NCI-H2196 (cell line): ENCODE results near the gene CNNM3.
"Not testable (repeated sequence)": the region's sequence is repeated elsewhere in the genome, so short reads cannot be mapped to it uniquely, and the experiment has no call there.

Experiments
- DNase-seq: peaks from one replicate; lab custom pipeline; 2025; ENCODE audit not compliant: unreplicated experiment; lab: John Stamatoyannopoulos, UW

CNNM3 gene

DNA sequence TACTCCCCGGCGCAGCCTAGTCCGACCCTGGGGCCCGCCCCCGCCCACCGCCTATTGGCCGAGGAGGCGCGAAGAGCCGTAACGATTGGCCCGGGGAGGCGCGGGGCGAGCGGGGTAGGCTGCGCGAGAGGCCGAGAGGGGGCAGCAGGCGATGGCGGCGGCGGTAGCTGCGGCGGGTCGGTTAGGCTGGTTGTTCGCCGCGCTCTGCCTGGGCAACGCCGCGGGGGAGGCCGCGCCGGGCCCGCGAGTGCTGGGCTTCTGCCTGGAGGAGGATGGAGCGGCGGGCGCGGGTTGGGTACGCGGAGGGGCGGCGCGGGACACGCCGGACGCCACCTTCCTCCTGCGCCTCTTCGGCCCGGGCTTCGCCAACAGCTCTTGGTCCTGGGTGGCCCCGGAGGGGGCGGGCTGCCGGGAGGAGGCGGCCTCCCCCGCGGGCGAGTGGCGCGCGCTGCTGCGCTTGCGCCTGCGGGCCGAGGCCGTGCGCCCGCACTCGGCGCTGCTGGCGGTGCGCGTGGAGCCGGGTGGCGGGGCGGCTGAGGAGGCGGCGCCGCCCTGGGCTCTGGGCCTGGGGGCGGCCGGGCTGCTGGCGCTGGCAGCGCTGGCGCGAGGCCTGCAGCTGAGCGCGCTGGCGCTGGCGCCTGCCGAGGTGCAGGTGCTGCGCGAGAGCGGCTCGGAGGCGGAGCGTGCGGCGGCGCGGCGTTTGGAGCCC, at the start of gene CNNM3:
Gene CNNM3 (plus strand): TSS at position 142 of the 709 bp plus-strand sequence. CDS start 10 bp downstream, at position 152.
- DNase-seq: peak; percentile 94

GRCh38 chr2:96767135-96767871, 48.8 kb upstream of the CNNM3 start:
- DNase-seq: no peak

- no peak for DNase-seq
These were observed 47.9 kb upstream of the CNNM3 start for GRCh38 chr2:96768083-96768561.

DNA sequence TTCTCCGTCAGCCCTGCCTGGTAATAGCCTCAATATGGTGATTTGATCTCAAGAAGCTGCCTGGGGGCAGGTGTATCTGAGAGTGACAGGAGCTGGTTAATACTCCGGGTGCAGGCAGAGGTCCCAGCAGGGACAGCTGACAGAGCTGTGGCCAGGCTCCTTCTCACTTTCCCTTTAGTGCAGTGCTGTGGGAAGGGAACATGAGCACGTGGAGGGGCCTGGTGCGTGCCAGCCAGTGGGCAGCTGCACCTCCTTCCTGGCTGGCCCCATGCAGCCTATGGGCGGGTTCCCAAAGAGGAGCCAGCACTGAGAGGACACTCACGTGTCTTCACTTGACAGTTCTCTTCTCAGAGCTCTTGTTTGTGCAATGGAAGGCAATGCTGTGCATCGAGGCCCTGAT, 46.3 kb upstream of the CNNM3 start:
- DNase-seq: peak; percentile 70

- no peak for DNase-seq
These were observed 45.4 kb upstream of the CNNM3 start for GRCh38 chr2:96770442-96771202.

GRCh38 chr2:96771796-96772618, 44.1 kb upstream of the CNNM3 start:
- peak; percentile 25 for DNase-seq

DNA sequence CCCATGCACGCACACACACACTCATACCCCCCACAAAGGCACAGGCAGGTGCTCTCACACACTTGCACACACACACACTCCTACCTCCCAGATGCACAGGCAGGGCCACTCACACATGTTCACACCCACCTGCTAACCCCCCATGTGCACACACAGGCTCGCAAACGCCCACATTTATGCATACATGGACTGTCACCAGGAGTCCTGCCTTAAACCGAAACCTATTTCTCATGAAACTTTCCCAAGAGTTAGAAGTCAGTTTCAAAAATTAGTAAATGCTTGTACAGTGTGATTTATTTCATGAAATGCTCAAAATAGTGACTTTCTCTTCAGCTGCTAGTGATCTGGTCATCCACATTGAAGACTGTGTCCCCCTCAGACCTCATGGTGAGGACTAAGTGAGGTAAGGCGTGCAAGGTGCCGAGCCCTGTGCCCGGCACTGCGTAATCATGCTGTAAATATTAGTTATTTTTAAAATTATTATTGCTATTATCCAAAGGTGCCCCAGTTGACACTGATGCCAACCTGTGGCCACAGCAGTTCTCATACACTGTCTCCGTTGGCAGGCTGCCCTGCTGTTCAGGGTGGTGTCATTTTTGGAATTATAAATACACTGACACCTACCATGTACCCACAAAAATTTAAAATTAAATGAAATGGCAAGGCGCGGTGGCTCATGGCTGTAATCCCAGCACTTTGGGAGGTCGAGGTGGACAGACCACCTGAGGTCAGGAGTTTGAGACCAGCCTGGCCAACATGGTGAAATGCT, 43.0 kb upstream of the CNNM3 start:
- no peak for DNase-seq

DNA sequence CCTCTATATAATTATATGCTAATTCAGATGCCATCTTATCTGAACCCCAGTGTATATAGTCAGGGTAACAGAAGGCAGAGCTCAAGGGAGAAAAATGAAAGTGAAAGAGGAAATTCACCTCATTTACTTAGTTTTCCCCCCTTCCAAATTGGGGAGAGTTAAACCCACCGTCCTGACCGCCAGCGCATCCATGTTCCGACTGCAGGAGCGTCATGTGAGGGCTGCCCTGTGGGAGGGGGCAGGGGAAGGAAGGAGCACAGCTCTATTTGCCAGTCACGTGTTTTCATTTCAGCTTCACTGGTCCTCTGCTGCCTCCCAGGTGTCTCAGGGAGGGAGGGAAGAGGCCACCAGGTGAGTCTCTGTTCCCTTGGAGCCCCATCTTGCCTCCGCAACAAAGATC, 42.1 kb upstream of the CNNM3 start:
- DNase-seq: peak; percentile 78

GRCh38 chr2:96775160-96775559, 40.9 kb upstream of the CNNM3 start:
- DNase-seq: no peak

DNA sequence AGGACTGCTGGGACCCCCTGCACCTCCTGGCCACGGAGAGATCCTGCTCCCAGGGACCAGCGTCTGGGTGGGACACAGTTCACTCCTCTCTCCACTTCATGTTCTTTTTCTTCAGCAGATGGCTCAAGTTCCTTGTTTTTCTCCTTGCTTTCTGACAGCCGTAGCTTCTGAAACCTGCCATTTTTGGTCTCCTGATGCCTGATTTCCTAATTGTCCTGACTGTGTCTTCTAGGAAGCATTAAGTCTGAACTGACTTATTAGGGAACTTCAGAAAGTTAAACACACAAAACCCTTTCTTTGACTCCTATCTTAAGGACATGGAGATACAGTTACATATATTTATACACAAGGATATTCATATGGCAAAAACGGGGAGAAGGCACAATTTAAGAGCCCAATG, 32.7 kb upstream of the CNNM3 start:
- no peak for DNase-seq

GRCh38 chr2:96787411-96787810, 28.7 kb upstream of the CNNM3 start:
- DNase-seq: no peak

DNA sequence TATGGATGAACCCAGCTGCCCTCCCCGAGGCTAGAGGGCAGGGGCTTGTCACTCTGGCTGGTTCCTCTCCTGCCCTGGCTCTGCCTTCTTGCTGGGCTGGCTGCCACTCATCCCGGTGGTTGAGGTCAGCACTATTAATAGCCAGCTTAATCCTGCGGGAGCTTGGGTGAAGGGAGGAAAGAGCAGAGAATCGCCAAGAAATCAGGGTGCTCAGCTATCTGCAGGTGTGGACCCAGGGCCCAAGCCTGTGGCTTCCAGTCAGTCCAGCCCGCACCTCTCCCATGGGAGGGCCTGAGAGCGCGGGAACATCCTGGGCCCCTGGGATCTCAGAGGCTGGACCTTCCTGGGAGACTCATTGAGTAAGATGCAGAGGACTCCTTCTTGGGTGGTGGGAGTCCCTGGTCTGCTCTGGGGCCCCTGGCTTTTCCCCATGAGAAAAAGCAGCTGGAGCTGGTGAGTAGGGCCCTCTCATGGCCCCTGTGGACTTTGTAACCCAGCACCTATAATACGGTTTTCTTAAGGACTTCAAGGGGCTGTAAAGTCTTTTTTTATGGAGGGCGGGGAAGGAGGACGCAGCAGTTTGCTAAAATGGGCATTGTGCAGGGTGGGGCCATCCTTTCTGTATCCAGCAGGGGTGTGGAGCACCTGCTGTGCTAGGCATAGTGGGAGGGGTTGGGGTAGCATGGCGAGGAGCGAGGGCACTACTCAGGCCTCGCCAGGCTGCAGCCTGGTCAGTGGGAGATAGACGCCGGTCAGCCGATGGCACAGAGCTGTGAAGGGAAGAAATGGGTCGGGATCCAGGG, 27.4 kb upstream of the CNNM3 start:
- no peak for DNase-seq

DNA sequence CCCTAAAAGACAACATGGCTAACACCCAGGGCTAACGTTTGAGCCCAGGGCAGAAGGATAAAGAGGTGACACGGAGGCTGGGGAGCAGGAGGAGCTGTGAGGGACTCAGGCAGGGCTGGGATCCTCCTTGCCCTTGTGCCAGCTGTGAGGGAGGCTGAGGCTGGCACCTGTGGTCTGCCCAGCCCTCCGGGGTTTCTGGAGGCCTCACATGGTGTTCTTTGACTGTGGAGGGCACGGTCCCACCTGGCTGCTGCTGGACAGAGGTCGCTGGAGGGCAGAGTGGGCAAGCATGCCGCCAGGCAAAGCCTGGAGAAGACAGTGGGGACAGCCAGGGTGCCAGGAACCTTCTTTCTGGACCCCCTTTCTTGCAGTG, 26.8 kb upstream of the CNNM3 start:
- DNase-seq: no peak

DNA sequence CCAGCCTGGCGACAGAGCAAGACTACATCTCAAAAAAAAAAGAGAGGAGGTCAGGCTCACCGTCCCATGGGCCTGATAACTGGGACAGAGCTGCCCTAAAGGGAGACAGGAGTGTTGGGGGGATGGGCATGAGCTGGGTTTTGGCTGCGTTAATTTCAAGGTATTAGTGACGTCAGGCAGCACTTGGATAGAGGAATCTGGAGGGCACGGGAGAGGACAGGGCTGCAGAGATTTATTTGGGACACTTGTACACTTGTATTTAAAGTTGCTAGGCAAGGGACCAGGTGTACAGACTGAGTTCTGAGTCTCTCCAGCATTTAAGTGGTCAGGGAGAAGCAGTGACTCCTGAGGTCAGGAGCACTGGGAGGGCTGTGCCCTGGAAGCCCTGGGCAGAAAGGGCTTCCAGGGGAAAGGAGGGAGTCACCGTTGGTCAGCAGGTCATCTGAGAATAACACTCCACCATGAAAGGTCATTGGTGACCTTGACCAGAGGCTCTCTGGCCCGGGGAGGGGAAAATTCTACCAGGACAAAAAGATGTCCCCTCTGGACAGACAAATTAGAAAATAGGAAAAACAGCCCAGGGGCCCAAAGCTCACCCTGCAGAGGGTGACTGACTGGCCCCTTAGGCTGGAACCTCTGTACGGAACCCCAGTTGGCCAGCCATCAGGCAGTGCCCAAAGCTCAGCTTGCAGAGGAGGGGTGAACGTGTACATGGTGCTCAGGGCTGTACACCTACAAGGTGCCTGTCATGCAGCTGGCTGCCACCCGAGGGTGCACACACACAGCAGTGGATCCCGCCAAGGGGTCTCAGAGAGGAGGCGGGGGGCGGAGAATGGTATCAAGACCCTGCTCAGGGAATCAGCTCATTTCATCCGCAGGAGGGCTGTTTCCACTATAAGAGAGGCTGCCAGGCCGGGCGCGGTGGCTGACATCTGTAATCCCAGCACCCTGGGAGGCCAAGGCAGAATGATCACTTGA, 23.0 kb upstream of the CNNM3 start:
- no peak for DNase-seq

DNA sequence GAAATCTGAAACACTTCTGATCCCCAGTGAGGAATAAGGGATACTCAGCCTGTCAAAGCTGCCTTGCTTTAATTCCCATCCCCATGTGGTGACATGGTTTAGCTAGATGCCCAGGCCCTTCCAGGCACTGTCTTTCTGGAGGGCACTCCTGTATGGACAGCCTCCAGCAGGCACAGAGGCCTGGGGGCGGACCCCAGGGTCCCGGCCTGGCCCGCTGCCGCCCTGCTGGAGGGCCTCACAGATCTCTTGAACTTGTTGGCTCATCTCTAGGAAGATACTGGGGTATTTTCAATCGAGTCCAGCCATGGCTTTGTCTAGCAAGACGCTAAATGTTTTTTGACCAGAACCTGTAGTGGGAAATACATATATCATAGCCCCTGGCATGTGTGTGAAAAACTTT, 21.0 kb upstream of the CNNM3 start:
- DNase-seq: no peak

- not testable (repeated sequence) for DNase-seq
These were observed 19.6 kb upstream of the CNNM3 start for GRCh38 chr2:96796497-96796896.

DNA sequence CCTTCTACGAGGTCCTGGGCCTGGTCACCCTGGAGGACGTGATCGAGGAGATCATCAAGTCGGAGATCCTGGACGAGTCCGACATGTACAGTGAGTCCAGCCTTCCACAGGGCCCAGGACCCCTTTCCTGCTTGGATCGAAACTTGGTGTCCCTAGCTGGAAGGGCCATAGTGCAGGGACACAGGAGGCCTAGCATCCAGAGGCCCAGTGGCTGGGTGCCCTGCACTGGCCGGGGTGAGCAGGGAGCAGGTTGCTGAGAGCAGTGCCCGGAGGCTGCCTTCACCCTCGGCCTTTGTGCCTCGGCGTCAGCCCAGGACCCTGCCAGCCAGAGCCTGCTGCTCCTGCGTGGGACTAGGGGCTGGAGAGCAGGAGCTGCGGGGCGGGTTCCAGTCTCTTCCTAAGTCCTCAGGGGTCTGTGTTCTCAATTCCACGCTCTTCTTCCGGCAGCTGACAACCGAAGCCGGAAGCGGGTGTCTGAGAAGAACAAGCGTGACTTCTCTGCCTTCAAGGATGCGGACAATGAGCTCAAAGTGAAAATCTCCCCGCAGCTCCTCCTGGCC, 18.9 kb upstream of the CNNM3 start:
- no peak for DNase-seq
